ENCODE data around the gene LINC01488.

The LINC01488 gene

GRCh38 chr11:69446108-69446507 lies 35.4 kb upstream of the LINC01488 start:
- no peak for DNase-seq

DNA sequence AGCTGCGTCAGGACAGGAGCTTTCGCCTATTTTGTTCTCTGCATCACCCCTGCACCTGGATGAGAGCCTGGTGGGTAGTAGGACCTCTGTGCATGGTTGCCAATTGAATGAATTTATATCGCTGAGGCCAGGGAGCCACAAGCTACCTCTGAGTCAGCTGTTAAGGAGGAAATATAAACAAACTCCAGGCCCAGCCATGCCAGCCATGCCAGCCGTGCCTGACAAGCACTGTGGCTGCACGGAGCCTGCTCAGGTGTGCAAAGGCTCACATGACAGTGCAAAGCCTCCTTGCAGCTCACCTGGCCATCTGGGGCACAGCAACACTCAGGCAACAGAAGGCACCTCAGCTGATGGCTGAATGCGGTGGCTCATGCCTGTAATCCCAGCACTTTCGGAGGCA lies 33.7 kb upstream of the LINC01488 start:
- no peak for DNase-seq

GRCh38 chr11:69448471-69449284 lies 32.8 kb upstream of the LINC01488 start:
- DNase-seq = no peak

DNA sequence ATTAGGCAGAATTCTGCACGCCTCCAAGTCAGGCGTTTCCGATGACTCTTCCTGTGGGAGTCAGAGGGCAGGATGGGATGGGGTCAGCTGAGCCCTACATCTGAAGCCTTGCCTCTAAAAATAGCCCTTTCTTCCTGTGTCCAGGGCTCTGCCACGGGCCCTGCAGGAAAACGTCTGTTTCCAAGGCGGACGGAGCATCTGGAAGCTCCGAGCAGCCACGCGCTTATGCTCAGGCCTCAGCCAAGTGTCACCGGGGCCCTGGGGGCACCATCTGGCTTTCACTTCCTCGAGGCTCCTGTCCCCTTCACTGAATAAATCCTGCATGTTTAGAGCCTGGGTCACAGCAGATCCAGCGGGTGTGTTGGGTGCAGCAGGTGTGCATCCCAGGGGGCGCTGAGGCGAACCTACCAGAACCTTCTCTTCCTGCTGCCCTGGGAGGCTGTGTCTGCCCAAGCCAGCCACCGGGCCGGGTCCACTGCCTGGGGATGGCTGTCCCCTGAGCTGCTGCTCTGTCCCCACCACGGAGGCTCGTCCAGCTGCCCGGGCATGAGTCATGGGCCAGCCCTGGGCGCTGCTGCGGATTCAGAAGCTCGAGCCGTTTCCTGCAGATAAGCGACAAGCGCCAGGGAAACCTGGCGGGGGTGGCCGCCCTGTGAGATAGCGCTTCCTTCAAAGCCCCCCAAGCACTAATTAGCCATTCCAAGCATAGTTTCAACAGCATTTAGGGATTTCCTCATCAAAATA lies 32.0 kb upstream of the LINC01488 start:
- peak; percentile 70 for DNase-seq

GRCh38 chr11:69450064-69450856 lies 31.2 kb upstream of the LINC01488 start:
- no peak for DNase-seq

- DNase-seq = no peak
Observed at GRCh38 chr11:69450857-69451220, 30.6 kb upstream of the LINC01488 start.

DNA sequence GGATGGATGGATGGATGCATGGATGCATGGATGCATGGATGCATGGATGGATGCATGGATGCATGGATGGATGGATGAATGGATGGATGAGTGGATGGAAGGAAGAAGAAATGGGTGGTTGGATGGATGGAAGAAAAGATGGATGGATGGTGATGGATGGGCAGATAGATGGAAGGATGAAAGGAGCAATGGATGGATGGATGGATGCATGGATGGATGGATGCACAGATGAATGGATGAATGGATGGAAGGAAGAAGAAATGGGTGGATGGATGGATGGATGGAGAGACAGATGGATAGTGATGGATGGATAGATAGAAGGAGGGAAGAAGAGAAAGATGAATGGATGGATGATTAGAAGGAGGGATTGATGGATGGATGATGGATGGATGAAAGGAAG lies 30.2 kb upstream of the LINC01488 start:
- no peak for DNase-seq

DNA sequence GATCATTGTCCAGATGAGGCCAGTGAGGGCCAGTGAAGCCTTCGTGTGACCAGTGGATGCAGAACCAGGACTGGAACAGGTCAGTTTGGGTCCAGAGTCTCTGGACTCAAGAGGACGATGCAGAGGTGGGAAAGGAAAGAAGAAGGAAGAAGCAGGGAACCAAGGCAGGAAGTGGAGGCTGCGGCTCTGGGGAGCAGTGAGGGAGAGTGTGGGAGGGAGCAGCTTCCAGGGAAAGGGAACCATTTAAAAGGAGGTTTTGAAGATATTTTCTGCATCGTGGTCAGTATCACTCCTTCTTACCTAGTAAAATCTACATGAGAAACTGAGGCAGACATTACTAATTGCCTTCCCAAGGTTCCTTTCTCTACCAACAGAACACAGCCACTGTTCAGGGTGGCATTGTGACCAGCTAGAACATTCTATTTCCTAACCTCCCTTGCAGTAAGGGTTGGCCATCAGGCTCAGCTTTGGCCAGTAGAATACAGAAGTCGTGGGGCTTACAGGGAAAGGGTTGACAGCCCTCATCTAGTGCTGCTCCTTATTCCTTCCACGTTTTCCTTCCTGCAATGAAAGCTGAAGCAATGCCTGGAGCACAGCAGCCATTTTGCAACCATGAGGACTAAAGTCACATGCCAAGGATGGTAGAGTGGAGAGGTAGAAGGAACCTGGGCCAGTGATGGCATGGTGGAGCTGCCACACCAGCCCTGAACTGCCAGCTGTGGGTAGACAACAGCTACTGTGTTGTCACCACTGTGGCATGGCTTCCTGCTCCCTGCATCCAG lies 29.1 kb upstream of the LINC01488 start:
- DNase-seq = no peak

DNA sequence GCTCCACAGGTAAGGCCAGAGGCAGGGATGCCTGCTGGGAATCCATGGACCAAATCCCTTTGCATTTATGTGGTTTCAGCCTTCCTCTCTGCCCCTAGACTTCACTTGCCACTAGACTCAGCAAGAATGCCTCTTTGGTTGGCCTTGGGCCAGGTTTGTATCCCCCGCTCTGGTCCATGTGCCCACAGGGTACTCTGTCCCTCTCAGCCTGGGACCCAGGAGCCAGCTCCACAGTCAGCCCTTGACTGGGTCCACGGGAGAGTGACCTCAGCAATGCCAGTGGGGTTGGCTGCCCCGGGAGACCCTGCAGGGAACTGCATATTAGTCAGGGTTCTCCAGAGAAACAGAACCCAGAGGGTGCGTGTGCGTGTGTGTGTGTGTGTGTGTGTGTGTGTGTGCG lies 28.3 kb upstream of the LINC01488 start:
- DNase-seq = no peak

DNA sequence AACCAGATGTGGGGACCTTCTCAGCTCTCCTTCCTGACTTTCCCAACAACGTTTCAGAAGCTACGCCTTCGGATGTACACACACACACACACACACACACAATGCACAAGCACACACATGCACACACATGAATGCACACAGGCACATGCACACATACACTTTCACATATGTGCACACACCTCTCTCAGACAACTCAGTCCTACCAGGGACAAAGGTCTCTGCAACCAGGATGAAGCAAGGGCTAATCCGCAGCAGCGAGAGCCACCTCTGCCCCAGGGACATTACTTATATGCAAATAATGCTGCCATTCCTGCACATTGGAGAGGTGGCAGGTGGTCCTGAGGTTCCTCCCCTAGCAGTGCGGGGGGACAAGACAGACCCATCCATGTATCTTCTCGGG lies 27.4 kb upstream of the LINC01488 start:
- no peak for DNase-seq

DNA sequence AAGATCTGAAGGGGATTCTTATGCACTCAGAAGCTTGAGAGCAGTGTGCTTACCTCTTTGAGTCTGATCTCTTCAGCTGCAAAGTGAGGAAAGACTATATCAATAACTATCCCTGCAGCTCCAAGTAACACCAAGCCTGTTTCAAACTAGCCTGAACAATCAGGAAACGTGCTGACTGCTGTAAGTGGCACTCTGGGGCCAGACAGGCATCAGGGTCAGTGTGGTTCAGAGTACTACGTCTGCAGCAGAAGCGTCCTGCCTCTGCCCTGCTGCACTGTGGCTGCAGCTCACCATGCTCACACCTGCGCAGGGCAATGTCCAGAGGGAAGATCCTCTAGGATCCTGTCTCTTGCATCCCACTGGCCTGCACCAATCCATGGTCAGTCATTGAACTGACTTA lies 25.5 kb upstream of the LINC01488 start:
- no peak for DNase-seq

- no peak for DNase-seq
Observed at GRCh38 chr11:69456712-69457111, 24.8 kb upstream of the LINC01488 start.

DNA sequence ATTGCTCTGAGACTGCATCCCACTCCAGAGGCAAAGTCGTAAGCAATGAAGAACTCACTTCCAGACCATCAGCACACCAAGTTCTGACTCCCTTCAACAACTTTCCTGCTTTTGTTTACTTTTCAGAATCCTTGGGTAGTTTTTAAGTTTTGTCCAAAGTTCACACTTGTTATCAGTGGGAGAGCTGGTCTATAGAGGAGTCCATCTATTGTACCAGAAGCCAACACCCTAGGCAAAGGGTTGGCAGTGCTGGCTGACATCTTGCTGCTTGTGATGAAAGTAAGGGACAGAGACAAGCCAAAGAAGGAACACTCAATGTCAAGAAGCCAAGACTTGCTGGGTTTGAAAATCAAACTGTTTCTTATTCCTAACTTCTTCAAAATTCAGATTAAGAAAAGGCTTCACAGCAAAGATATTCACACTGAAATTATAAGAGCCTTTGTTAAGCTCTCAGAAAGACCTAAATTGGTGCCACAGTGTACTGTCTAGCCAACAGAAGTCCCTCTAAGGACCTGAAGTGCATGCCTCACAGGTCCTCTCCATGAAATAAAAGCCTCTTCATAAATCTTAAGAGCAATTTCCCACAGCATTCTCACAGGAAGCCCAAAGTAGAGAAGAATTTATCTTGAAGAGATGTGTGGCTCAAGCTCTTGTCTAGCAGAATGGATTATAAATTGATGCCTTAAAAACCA lies 21.5 kb upstream of the LINC01488 start:
- DNase-seq = no peak

- DNase-seq = no peak
Observed at GRCh38 chr11:69460540-69461257, 20.8 kb upstream of the LINC01488 start.

DNA sequence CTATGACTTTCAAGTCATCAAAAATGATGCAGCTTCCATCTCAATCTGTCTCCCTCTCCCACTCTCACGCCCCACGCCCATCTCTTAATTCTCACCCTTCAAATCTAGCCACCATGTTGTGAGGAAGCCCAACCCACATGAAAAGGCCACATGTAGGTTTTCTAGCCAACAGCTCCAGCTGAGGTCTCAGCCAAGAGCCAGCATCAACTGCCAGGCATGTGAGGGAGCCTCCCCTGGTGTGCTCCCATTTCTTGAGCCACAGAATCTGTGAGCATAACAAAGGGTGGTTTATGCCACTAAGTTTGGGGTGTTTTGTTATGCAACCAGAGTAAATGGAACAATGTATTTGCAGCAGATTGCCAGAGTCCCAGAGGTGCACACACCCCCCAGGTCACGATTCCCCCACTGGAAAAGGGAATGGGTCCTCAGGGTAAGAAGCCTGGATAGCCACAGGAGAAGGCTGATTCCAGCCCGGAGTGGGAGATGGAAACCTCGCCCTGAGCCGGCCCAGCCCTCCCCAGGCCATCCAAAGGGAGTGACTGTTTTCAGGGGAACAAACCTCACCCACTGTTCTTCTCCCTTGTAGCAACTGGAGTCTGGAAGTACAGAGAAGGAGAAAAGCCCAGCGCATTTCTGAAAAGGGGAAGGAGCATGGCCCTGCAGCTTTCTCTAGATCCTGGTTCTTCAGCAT lies 20.0 kb upstream of the LINC01488 start:
- no peak for DNase-seq

GRCh38 chr11:69462106-69462951 lies 19.1 kb upstream of the LINC01488 start:
- peak; percentile 80 for DNase-seq

GRCh38 chr11:69463181-69463994 lies 18.1 kb upstream of the LINC01488 start:
- DNase-seq = peak; percentile 89

- DNase-seq = no peak
Observed at GRCh38 chr11:69463995-69464960, 17.2 kb upstream of the LINC01488 start.

All from right forelimb (tissue), 1 donor.